GM12874 (cell line): ENCODE results near the gene PSMD11.

ENCODE experiments used
- CTCF ChIP-seq: IDR thresholded peaks from 2 replicates; pipeline ENCODE4 v1.5.1; 2011; ENCODE audit warnings: low read depth, mild to moderate bottlenecking, control low read depth, low read length, moderate library complexity; ENCODE audit not compliant: insufficient read depth

Gene PSMD11

DNA sequence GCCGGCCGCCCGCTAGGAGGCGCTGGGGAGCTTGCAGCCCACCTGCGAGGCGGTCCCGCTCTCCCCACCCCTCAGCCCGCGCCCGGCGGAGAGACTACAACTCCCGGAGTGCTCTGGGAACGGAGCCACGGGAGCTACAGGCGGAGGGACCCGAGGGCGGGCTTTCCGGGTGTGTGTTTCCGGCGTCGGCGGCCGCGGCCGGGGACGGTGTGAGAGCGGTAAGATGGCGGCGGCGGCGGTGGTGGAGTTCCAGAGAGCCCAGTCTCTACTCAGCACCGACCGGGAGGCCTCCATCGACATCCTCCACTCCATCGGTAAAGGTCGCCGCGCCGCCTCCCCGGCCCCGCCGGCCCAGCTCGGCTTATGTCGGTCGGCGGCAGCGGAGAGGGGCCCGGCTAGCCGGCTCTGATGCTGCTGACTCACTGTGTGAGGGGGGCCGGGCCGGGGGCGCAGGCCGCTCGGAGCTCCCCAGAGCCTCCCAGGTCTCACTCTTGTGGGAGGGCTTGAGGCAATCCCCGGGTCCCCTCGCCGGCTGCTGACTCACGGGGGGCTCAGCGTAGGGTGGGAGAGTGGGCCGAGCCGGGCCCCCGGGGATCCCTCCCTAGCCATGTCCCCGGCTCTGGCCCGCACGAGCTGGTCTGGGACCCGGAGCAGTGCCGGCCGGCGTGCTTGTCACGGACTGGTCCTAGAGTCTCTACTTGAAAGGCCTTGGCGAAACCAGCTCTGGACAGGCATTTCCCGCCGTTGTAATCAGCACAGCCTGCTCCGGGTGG is at the start of gene PSMD11:
TSS of gene PSMD11 (plus strand) at position 210 of the 773 bp plus-strand sequence. CDS start at position 224, 14 bp downstream.
- TF ChIP-seq CTCF: peak; percentile 98

DNA sequence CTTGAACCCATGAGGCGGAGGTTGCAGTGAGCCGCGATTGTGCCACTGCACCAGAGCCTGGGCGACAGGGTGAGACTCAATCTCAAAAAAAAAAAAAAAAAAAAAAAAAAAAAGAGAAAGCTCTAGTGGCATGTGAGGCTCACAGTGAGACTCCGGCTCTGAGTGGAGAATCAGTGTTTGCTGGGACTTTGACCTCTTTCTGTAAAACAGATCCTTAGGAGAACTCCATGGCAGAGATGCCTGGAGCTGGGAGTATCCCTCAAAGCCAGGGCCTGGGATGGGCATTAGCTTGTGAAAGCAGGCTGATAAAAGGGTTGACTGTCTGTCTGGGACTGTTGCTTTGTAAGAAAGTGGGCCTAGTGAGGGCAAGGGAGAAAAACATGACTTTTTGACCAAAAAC is 48.0 kb upstream of the PSMD11 start:
- TF ChIP-seq CTCF: no peak

DNA sequence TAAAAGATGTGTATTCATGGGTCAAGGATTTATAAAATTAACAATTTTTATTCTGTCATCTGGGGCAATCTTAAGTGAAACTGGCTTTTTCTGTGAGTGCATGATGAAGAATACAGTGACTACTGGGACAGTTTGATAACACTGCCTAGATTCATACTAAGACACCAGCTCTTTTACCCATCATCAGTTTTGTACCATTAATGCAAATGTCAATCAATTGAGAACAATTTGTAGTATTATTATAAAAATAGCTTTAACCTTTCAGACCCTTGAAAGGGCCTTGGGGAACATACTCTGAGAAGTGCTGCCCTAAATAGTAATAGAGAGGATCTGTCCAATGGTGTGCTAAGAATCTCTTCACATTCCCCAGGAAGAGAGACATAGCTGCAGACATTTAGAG is 45.4 kb upstream of the PSMD11 start:
- TF ChIP-seq CTCF: no peak

DNA sequence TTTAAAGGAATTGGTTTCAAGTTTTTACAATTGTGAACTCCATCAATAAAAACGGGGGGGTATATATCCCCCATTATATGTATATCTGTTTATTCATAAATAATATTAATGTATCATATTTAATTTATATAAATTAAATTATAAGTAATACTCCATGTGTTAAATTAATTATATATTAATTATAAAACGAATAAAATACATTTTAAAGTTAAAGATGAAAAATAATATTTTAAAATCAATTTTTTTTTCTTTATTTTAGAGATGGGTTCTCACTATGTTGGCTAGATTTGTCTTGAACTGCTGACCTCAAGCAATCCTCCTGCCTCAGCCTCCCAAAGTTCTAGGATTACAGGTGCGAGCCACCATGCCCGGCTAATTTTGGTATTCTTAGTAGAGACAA is 17.4 kb upstream of the PSMD11 start:
- no peak for TF ChIP-seq CTCF

- TF ChIP-seq CTCF: no peak
Observed at GRCh38 chr17:32429598-32429997, 14.7 kb upstream of the PSMD11 start.

- TF ChIP-seq CTCF: no peak
Observed at GRCh38 chr17:32440722-32441121, 3.6 kb upstream of the PSMD11 start.

DNA sequence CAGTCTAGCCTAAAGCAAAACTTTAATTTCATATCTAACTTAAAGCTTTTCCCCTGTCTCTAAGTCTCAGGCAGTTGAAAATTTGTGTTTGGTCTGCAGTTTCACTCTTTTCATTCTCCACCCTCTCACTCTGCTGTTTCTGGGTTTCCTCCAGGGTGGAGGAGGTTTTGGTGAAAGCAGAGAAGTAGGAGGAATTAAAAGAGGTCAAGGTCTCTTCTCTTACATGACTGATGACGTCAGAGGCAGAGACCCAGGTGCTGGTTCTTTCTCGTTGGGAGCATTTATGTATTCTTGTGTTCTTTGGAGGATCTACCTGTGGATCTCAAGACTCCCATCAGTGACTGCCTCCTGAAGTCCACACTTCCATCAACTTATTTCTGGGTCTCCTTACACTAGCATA is 2.4 kb upstream of the PSMD11 start:
- TF ChIP-seq CTCF: no peak
